Activated CD4-positive, alpha-beta T cell treated with anti-CD3 and anti-CD28 coated beads for 36 hours (primary cell): Measurements from ENCODE around the gene ZBTB17. TPM values are rescaled to one million over a fixed set of nuclear protein-coding genes. Genes with fewer than 3 reads are reported as not detected.
"Not testable (repeated sequence)": the region's sequence is repeated elsewhere in the genome, so short reads cannot be mapped to it uniquely, and the experiment has no call there.

Source experiments
- ATAC-seq: fragments of 200-7000 bp; cut with Tn5 transposase; one replicate; pipeline ENCODE4 v1.10.0; 2021; ENCODE audit warnings: mild to moderate bottlenecking, moderate library complexity
- CTCF ChIA-PET: fragments of 350-600 bp; sonication (Branson Sonifier 250); formaldehyde crosslinking; loops from one replicate; lab custom pipeline; 2021; ENCODE audit warnings: antibody characterized with exemption; lab: Charles Lee
- POLR2A ChIA-PET: fragments of 350-600 bp; sonication (Branson Sonifier 250); formaldehyde crosslinking; loops from one replicate; lab custom pipeline; 2021; ENCODE audit warnings: antibody characterized with exemption, inconsistent platforms; lab: Charles Lee
- DNase-seq: peaks from one replicate; pipeline ENCODE4 v3.0.0-alpha.2; 2020
- H3K27ac Mint-ChIP-seq: one replicate; pipeline ENCODE4 v1.8.0; 2021; ENCODE audit warnings: mixed read lengths
- H3K27me3 Mint-ChIP-seq: one replicate; pipeline ENCODE4 v1.8.0; 2021; ENCODE audit warnings: mixed read lengths
- H3K36me3 Mint-ChIP-seq: one replicate; pipeline ENCODE4 v1.8.0; 2021; ENCODE audit warnings: low read depth, mixed read lengths
- H3K4me1 Mint-ChIP-seq: one replicate; pipeline ENCODE4 v1.8.0; 2021; ENCODE audit warnings: mixed read lengths
- H3K4me3 Mint-ChIP-seq: one replicate; pipeline ENCODE4 v1.8.0; 2021; ENCODE audit warnings: mild to moderate bottlenecking, moderate library complexity, mixed read lengths
- H3K9me3 Mint-ChIP-seq: one replicate; pipeline ENCODE4 v1.8.0; 2021; ENCODE audit warnings: low read depth, mixed read lengths
- intact Hi-C, 2 experiments: fragments of 100-400 bp; cut with DNase I in 1 of 2; cut with micrococcal nuclease in 1 of 2; formaldehyde crosslinking; loops; one replicate each; pipeline versions ENCODE4 v1.14.2 to v1.15.1; 2022 to 2024; cut with DNase I, micrococcal nuclease
- total RNA-seq, 2 experiments: library from RNA; stranded (reverse); gene quantifications; one replicate each; pipeline ENCODE4 v1.2.3, GENCODE V29; 2021

Gene ZBTB17
- total RNA-seq, 2 experiments from 2014 or later = 47.7 to 48.3 TPM

GRCh38 chr1:16009678-16010077, 33.8 kb upstream of the ZBTB17 start:
- H3K9me3 Mint-ChIP-seq = no peaks in the 10 kb centered on the region
- POLR2A ChIA-PET = interaction anchor here (0.7 kb wide), 1 partner anchor 139 kb away, joined by 6 read pairs; no protein-coding TSS in a partner anchor
- H3K4me3 Mint-ChIP-seq = no peak overlapping the region
- ATAC-seq (no peak), DNase-seq (no peak)
- no peaks in the 10 kb centered on the region for H3K36me3 Mint-ChIP-seq
- H3K27me3 Mint-ChIP-seq = no peaks in the 10 kb centered on the region
- CTCF ChIA-PET = interaction anchor here (0.6 to 1.6 kb wide), 11 partner anchors 8 to 214 kb away, joined by 3 to 5 read pairs (median 3); partner anchors contain the start of genes FAM131C and HSPB7
- H3K4me1 Mint-ChIP-seq = peaks cover 10% of the 10 kb centered on the region
- H3K27ac Mint-ChIP-seq = no peak overlapping the region
- intact Hi-C loops = loop anchor here (1.0 to 5.0 kb wide), 7 partner anchors 23 to 228 kb away; partner anchors contain the start of genes CPLANE2 (in 1 of the 2) and FAM131C (in 1 of the 2)

GRCh38 chr1:16009030-16009460, 33.1 kb upstream of the ZBTB17 start:
- Mint-ChIP-seq H3K36me3 (no peaks in the 10 kb centered on the region), H3K4me3 (no peak overlapping the region), H3K27ac (no peak overlapping the region), H3K4me1 (peaks cover 10% of the 10 kb centered on the region), H3K9me3 (no peaks in the 10 kb centered on the region), H3K27me3 (no peaks in the 10 kb centered on the region)
- intact Hi-C loops = loop anchor here (1.0 to 5.0 kb wide), 6 partner anchors 24 to 192 kb away; partner anchors contain the start of gene FAM131C (in 1 of the 2)
- DNase-seq = peak; percentile 86
- peak; percentile 35 for ATAC-seq
- ChIA-PET CTCF (interaction anchor here (0.6 to 3.6 kb wide), 13 partner anchors 9 to 218 kb away, joined by 3 to 17 read pairs (median 4); partner anchors contain the start of genes FAM131C and HSPB7), POLR2A (no interaction called here)

DNA sequence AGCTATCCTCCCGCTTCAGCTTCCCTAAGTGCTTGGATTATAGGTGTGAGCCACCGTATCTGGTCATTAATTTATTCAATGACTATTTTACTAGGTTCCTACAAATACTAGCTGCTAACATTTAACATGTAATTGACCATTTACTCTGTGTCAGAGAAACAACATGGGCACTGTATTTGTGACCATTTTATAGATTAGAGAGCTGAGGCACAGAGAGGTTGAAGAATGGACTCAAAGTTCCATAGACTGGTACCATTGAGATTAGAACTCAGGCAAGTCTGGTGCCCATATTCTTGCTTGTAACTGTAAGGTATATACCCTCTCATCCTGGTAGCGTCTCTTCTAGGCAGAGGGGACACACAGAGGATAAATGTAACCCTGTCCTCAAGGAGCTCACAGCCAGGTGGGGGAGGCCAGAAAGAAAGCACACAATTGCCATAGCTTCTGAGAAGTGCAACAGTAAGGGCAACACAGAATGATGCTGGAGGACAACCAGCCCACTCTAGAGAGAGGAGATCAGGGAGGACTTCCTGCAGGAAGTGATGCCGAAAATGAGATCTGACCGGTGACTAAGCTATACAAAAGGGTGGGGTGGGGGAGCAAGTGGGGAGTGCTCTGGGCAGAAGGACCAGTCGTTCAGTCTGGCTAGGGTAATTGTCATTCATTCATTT, 31.9 kb upstream of the ZBTB17 start:
- Mint-ChIP-seq H3K27ac (no peak overlapping the region), H3K9me3 (no peaks in the 10 kb centered on the region), H3K4me1 (peaks cover 8% of the 10 kb centered on the region), H3K36me3 (no peaks in the 10 kb centered on the region), H3K27me3 (no peaks in the 10 kb centered on the region), H3K4me3 (no peak overlapping the region)
- ATAC-seq (no peak), DNase-seq (no peak)
- CTCF ChIA-PET = interaction anchor here (0.6 to 3.6 kb wide), 18 partner anchors 10 to 908 kb away, joined by 3 to 17 read pairs (median 3); partner anchors contain the start of gene SPEN
- intact Hi-C loops = loop anchor here (1.0 to 5.0 kb wide), 5 partner anchors 25 to 216 kb away; no protein-coding TSS in a partner anchor
- POLR2A ChIA-PET = no interaction called here

GRCh38 chr1:16006552-16007485, 30.9 kb upstream of the ZBTB17 start:
- DNase-seq = peak; percentile 46

DNA sequence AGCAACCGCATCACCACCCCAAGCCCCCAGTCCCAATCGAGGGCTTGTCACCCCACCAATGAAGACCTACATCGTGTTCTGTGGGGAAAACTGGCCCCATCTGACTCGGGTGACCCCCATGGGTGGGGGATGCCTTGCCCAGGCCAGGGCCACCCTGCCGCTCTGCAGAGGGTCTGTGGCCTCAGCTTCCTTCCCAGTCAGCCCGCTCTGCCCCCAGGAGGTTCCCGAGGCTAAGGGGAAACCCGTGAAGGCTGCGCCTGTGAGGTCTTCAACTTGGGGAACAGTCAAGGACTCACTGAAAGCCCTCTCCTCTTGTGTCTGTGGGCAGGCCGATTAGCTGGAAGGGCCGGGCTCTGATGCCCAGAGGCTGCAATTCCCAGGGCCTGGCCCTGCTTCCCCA, 30.1 kb upstream of the ZBTB17 start:
- intact Hi-C loops = loop anchor here (2.0 to 5.0 kb wide), 3 partner anchors 189 to 203 kb away; no protein-coding TSS in a partner anchor
- Mint-ChIP-seq H3K9me3 (no peaks in the 10 kb centered on the region), H3K27ac (no peak overlapping the region), H3K36me3 (no peaks in the 10 kb centered on the region), H3K4me3 (no peak overlapping the region), H3K4me1 (peaks cover 8% of the 10 kb centered on the region), H3K27me3 (no peaks in the 10 kb centered on the region)
- no peak for DNase-seq
- ATAC-seq = no peak
- ChIA-PET POLR2A (no interaction called here), CTCF (interaction anchor here (0.6 to 3.6 kb wide), 4 partner anchors 8 to 359 kb away, joined by 3 to 17 read pairs (median 10); no protein-coding TSS in a partner anchor)

More at GRCh38 chr1:16006552-16007485, 30.9 kb upstream of the ZBTB17 start:
- Mint-ChIP-seq H3K4me1 (peaks cover 8% of the 10 kb centered on the region), H3K36me3 (no peaks in the 10 kb centered on the region), H3K27ac (peak overlapping the region; percentile 41), H3K4me3 (no peak overlapping the region), H3K27me3 (no peaks in the 10 kb centered on the region), H3K9me3 (no peaks in the 10 kb centered on the region)
- ChIA-PET POLR2A (no interaction called here), CTCF (interaction anchor here (0.6 to 3.6 kb wide), 14 partner anchors 9 to 369 kb away, joined by 3 to 17 read pairs (median 3); partner anchors contain the start of gene SPEN)
- intact Hi-C loops = loop anchor here (1.0 to 5.0 kb wide), 4 partner anchors 190 to 215 kb away; no protein-coding TSS in a partner anchor
- peak; percentile 94 for ATAC-seq

GRCh38 chr1:16005597-16005996, 29.7 kb upstream of the ZBTB17 start:
- Mint-ChIP-seq H3K36me3 (no peaks in the 10 kb centered on the region), H3K27ac (no peak overlapping the region), H3K9me3 (no peaks in the 10 kb centered on the region), H3K4me1 (peaks cover 8% of the 10 kb centered on the region), H3K4me3 (no peak overlapping the region), H3K27me3 (no peaks in the 10 kb centered on the region)
- CTCF ChIA-PET = interaction anchor here (0.6 to 3.6 kb wide), 6 partner anchors 8 to 359 kb away, joined by 3 to 17 read pairs (median 4); no protein-coding TSS in a partner anchor
- POLR2A ChIA-PET = no interaction called here
- DNase-seq (no peak), ATAC-seq (no peak)
- intact Hi-C loops = loop anchor here in 1 of 2 experiments (5.0 kb wide), 1 partner anchor 188 kb away; no protein-coding TSS in a partner anchor

GRCh38 chr1:16001274-16001673, 25.4 kb upstream of the ZBTB17 start:
- ATAC-seq, DNase-seq, POLR2A ChIA-PET, H3K9me3 Mint-ChIP-seq, H3K27ac Mint-ChIP-seq, H3K4me1 Mint-ChIP-seq, H3K4me3 Mint-ChIP-seq, intact Hi-C loops, H3K27me3 Mint-ChIP-seq, H3K36me3 Mint-ChIP-seq: not testable (repeated sequence)
- CTCF ChIA-PET = interaction anchor here (0.7 to 1.0 kb wide), 2 partner anchors 15 to 209 kb away, joined by 3 to 4 read pairs; no protein-coding TSS in a partner anchor

- intact Hi-C loops = no loop called here
- no peak overlapping the region for H3K4me3 Mint-ChIP-seq
- H3K27me3 Mint-ChIP-seq = no peaks in the 10 kb centered on the region
- ATAC-seq (no peak), DNase-seq (no peak)
- H3K9me3 Mint-ChIP-seq = no peaks in the 10 kb centered on the region
- POLR2A ChIA-PET = no interaction called here
- no peaks in the 10 kb centered on the region for H3K4me1 Mint-ChIP-seq
- no peak overlapping the region for H3K27ac Mint-ChIP-seq
- CTCF ChIA-PET = interaction anchor here (1.0 kb wide), 1 partner anchor 133 kb away, joined by 3 read pairs; no protein-coding TSS in a partner anchor
- no peaks in the 10 kb centered on the region for H3K36me3 Mint-ChIP-seq
These were observed 23.0 kb upstream of the ZBTB17 start for GRCh38 chr1:15998929-15999328.

- ChIA-PET CTCF (interaction anchor here (1.0 to 1.5 kb wide), 3 partner anchors 10 to 206 kb away, joined by 3 to 14 read pairs (median 3); no protein-coding TSS in a partner anchor), POLR2A (no interaction called here)
- Mint-ChIP-seq H3K4me1 (no peaks in the 10 kb centered on the region), H3K27me3 (no peaks in the 10 kb centered on the region), H3K9me3 (no peaks in the 10 kb centered on the region), H3K27ac (no peak overlapping the region), H3K4me3 (no peak overlapping the region), H3K36me3 (no peaks in the 10 kb centered on the region)
- DNase-seq (no peak), ATAC-seq (no peak)
- intact Hi-C loops = no loop called here
These were observed 21.9 kb upstream of the ZBTB17 start for GRCh38 chr1:15997637-15998280.

DNA sequence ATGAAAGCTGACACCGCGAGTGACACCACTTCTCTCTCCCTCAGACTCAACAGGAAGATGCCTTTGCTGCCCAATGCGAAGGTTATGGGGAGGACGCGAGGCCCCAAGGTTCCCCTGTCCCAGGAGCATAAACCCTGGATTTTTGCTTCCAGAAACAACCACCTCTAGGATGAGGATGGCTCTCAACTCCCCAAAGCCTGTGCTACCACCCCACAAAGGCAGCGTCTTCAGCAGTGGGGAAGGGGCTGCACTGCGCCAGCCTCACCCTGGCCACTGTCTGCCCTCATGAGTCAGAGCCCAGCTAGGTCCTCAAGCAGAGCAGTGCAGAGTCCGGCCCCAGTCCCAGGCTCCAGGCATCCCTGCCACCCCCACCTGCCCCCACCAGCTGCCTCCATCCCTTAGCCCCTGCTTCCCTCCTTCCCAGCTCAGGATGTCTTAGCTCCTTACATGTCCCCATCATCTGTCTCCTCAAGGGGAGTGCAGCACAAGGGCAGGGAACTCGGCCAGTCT, 21.2 kb upstream of the ZBTB17 start:
- H3K27ac Mint-ChIP-seq = no peak overlapping the region
- H3K9me3 Mint-ChIP-seq = no peaks in the 10 kb centered on the region
- ATAC-seq = no peak
- DNase-seq = no peak
- intact Hi-C loops = no loop called here
- H3K36me3 Mint-ChIP-seq = no peaks in the 10 kb centered on the region
- H3K27me3 Mint-ChIP-seq = no peaks in the 10 kb centered on the region
- ChIA-PET CTCF (interaction anchor here (1.0 to 1.5 kb wide), 3 partner anchors 10 to 206 kb away, joined by 3 to 14 read pairs (median 3); no protein-coding TSS in a partner anchor), POLR2A (no interaction called here)
- no peaks in the 10 kb centered on the region for H3K4me1 Mint-ChIP-seq
- H3K4me3 Mint-ChIP-seq = no peak overlapping the region
